ENCODE data around the gene LAMA4. TPM values are rescaled to one million over a fixed set of nuclear protein-coding genes. Genes with fewer than 3 reads are reported as not detected.
A peak's percentile ranks its signal among the peaks of the same experiment; 100 is the strongest.

The LAMA4 gene
- total and polyA plus RNA-seq, 2 of the 13 experiments (the other 11 are each of a cell fraction or from before 2014, with no cell fraction given) = not detected

DNA sequence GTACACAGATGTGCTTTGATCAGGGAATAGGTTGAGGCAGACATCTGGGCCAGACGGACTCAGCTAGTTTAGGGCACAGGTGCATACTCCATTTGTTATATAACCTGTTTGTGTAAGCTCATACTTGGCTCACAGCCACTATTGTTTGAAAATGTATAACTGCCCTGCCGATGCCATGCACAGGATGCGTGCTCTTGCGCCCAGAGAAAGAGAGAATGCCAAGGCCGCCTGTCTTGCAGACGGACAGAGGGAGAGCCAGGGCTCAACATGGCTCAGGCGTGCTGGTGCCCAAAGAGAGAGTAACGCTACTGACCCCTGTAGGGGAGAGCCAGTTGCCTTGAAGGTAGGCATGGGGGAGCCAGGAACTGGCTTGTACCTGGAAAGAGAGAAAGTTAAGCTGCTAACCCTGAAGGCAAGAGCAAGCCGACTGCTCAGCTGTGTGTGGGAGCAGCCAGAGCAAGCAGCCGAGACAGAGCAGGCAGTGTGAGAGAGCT is 109.2 kb downstream of the LAMA4 start (continued):
- TF ChIP-seq, protein P1, sequence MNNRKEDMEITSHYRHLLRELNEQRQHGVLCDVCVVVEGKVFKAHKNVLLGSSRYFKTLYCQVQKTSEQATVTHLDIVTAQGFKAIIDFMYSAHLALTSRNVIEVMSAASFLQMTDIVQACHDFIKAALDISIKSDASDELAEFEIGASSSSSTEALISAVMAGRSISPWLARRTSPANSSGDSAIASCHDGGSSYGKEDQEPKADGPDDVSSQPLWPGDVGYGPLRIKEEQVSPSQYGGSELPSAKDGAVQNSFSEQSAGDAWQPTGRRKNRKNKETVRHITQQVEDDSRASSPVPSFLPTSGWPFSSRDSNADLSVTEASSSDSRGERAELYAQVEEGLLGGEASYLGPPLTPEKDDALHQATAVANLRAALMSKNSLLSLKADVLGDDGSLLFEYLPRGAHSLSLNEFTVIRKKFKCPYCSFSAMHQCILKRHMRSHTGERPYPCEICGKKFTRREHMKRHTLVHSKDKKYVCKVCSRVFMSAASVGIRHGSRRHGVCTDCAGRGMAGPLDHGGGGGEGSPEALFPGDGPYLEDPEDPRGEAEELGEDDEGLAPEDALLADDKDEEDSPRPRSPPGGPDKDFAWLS (CRISPR knock-in tag; IDR thresholded peaks at IDR 0.05; ENCODE audit: borderline replicate concordance) = no peak
- TF ChIP-seq ZEB1 (IDR thresholded peaks at IDR 0.05; ENCODE audit: insufficient replicate concordance, low read depth) (peak; percentile 44), THYN1 (CRISPR knock-in tag; IDR thresholded peaks at IDR 0.05; ENCODE audit: borderline replicate concordance, low read depth) (no peak), SMARCE1 (IDR thresholded peaks at IDR 0.05; ENCODE audit: borderline replicate concordance) (no peak), HNF4A (CRISPR knock-in tag; IDR thresholded peaks at IDR 0.05) (no peak), MXI1 (IDR thresholded peaks at IDR 0.05; ENCODE audit: borderline replicate concordance, low read depth, low read length) (no peak), ARNT (IDR thresholded peaks at IDR 0.05) (no peak), HMGA1 (CRISPR knock-in tag; conservative IDR thresholded peaks at IDR 0.05) (no peak), ZNF547 (CRISPR knock-in tag; IDR thresholded peaks at IDR 0.05) (no peak), ZSCAN31 (CRISPR knock-in tag; IDR thresholded peaks at IDR 0.05; ENCODE audit: low read depth) (peak; percentile 100), THAP11 (CRISPR knock-in tag; IDR thresholded peaks at IDR 0.05) (no peak), ZNF790 (CRISPR knock-in tag; IDR thresholded peaks at IDR 0.05; ENCODE audit: borderline replicate concordance) (no peak), ZNF337 (CRISPR knock-in tag; IDR thresholded peaks at IDR 0.05; ENCODE audit: borderline replicate concordance, low read depth) (no peak), BORCS8-MEF2B (CRISPR knock-in tag; IDR thresholded peaks at IDR 0.05) (no peak), SAFB2 (CRISPR knock-in tag; IDR thresholded peaks at IDR 0.05; ENCODE audit: borderline replicate concordance, low read depth) (no peak), HNRNPK (IDR thresholded peaks at IDR 0.05; ENCODE audit: low read depth, low read length, poor library complexity, severe bottlenecking) (no peak), ZNF225 (CRISPR knock-in tag; IDR thresholded peaks at IDR 0.05) (peak; percentile 75; the same call in 1 of the 2 replicates), JDP2 (CRISPR knock-in tag; IDR thresholded peaks at IDR 0.05; ENCODE audit: borderline replicate concordance) (no peak), ZNF780A (CRISPR knock-in tag; IDR thresholded peaks at IDR 0.05) (no peak), HMG20A (CRISPR knock-in tag; IDR thresholded peaks at IDR 0.05; ENCODE audit: borderline replicate concordance) (peak; percentile 56; the same call in 1 of the 2 replicates), ZNF484 (CRISPR knock-in tag; IDR thresholded peaks at IDR 0.05; ENCODE audit: borderline replicate concordance, low read depth) (no peak), KAT7 (CRISPR knock-in tag; IDR thresholded peaks at IDR 0.05; ENCODE audit: borderline replicate concordance) (no peak)
- TF ChIP-seq, protein P2, sequence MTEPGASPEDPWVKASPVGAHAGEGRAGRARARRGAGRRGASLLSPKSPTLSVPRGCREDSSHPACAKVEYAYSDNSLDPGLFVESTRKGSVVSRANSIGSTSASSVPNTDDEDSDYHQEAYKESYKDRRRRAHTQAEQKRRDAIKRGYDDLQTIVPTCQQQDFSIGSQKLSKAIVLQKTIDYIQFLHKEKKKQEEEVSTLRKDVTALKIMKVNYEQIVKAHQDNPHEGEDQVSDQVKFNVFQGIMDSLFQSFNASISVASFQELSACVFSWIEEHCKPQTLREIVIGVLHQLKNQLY (CRISPR knock-in tag; IDR thresholded peaks at IDR 0.05) = peak; percentile 96
- TF ChIP-seq, protein P3, sequence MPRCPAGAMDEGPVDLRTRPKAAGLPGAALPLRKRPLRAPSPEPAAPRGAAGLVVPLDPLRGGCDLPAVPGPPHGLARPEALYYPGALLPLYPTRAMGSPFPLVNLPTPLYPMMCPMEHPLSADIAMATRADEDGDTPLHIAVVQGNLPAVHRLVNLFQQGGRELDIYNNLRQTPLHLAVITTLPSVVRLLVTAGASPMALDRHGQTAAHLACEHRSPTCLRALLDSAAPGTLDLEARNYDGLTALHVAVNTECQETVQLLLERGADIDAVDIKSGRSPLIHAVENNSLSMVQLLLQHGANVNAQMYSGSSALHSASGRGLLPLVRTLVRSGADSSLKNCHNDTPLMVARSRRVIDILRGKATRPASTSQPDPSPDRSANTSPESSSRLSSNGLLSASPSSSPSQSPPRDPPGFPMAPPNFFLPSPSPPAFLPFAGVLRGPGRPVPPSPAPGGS (CRISPR knock-in tag; IDR thresholded peaks at IDR 0.05) = no peak
- TF ChIP-seq, protein P4, sequence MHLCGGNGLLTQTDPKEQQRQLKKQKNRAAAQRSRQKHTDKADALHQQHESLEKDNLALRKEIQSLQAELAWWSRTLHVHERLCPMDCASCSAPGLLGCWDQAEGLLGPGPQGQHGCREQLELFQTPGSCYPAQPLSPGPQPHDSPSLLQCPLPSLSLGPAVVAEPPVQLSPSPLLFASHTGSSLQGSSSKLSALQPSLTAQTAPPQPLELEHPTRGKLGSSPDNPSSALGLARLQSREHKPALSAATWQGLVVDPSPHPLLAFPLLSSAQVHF (CRISPR knock-in tag; IDR thresholded peaks at IDR 0.05) = no peak
- TF ChIP-seq, protein P5, sequence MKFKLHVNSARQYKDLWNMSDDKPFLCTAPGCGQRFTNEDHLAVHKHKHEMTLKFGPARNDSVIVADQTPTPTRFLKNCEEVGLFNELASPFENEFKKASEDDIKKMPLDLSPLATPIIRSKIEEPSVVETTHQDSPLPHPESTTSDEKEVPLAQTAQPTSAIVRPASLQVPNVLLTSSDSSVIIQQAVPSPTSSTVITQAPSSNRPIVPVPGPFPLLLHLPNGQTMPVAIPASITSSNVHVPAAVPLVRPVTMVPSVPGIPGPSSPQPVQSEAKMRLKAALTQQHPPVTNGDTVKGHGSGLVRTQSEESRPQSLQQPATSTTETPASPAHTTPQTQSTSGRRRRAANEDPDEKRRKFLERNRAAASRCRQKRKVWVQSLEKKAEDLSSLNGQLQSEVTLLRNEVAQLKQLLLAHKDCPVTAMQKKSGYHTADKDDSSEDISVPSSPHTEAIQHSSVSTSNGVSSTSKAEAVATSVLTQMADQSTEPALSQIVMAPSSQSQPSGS (CRISPR knock-in tag; IDR thresholded peaks at IDR 0.05) = no peak
